ENCODE data around the gene MNX1. TPM values are rescaled to one million over a fixed set of nuclear protein-coding genes. Genes with fewer than 3 reads are reported as not detected.

The MNX1 gene
- total and polyA plus RNA-seq, 9 of the 15 experiments (the other 6 are each of a cell fraction or from before 2014, with no cell fraction given) = 0.15 to 8.0 (median 1.4) TPM

GRCh38 chr7:157046681-157047080, 36.2 kb upstream of the MNX1 start:
- Histone ChIP-seq H3K4me2 (ENCODE audit: insufficient read depth, low read length) (no peak overlapping the region), H3K27me3 (ENCODE audit: control insufficient read depth in 2 of 2, insufficient read depth in 2 of 2, low read length in 2 of 2) (peaks cover 74 to 84% of the 10 kb centered on the region in 2 experiments), H3K9me1 (ENCODE audit: control insufficient read depth, insufficient read depth, low read length) (peaks cover 3% of the 10 kb centered on the region), H3K36me3 (ENCODE audit: control insufficient read depth, insufficient read depth, low read length) (no peaks in the 10 kb centered on the region), H3K4me1 (replicated peaks in 1 of 2; ENCODE audit: control insufficient read depth in 2 of 2, insufficient read depth in 2 of 2, low read length in 2 of 2) (peaks cover 1 to 12% of the 10 kb centered on the region in 2 experiments; a peak in 3 of 5 replicates), H2AFZ (ENCODE audit: low read depth, low read length) (no peak overlapping the region), H3K27ac (ENCODE audit: extremely low read depth, low read depth, low read length) (no peak overlapping the region), H4K20me1 (replicated peaks; ENCODE audit: control insufficient read depth, insufficient read depth, low read length) (peaks cover 6% of the 10 kb centered on the region; the same call in 1 of the 2 replicates), H3K79me2 (ENCODE audit: control insufficient read depth, insufficient read depth, low read length) (no peaks in the 10 kb centered on the region), H3K9ac (ENCODE audit: insufficient read depth in 1 of 2, low read depth in 2 of 2, low read length in 2 of 2) (no peak overlapping the region), H3K4me3 (no peak overlapping the region), H3K9me3 (replicated peaks; ENCODE audit: control insufficient read depth, insufficient read depth, low read depth, low read length) (no peaks in the 10 kb centered on the region)
- WGBS (ENCODE audit: insufficient coverage, low coverage, missing lambda C conversion rate) = 0% methylated on average over 1 of the region's 1 CpG
- POLR2A ChIA-PET = interaction anchor here (0.7 kb wide), 1 partner anchor 467 kb away, joined by 3 read pairs; no protein-coding TSS in a partner anchor
- BruUV-seq (replicated peaks) = no TSS peak
- FAIRE-seq (no peak), ATAC-seq (no peak), DNase-seq (ENCODE audit: extremely low read depth in 1 of 4, low spot score in 3 of 4) (peak in 1 of 4 experiments; percentile 12)
- TF ChIP-seq STAT5B (CRISPR knock-in tag; IDR thresholded peaks at IDR 0.05) (no peak), CLOCK (CRISPR knock-in tag; IDR thresholded peaks at IDR 0.05; ENCODE audit: borderline replicate concordance) (no peak), SPI1 (IDR thresholded peaks at IDR 0.05; ENCODE audit: borderline replicate concordance, low read depth, low read length) (peak; percentile 17; the same call in 1 of the 2 replicates), NUFIP1 (IDR thresholded peaks at IDR 0.05; ENCODE audit: partially characterized antibody) (no peak), HES1 (IDR thresholded peaks at IDR 0.05; ENCODE audit: low read depth) (no peak)
- in situ Hi-C loops (cut with MboI) (no loop called here), intact Hi-C loops (cut with micrococcal nuclease) (no loop called here)
- CTCF ChIA-PET (ENCODE audit: low intra/inter-chr PET ratio) = interaction anchor here (0.7 kb wide), 1 partner anchor 329 kb away, joined by 3 read pairs; no protein-coding TSS in a partner anchor
